ENCODE data around the gene GULP1. TPM values are rescaled to one million over a fixed set of nuclear protein-coding genes. Genes with fewer than 3 reads are reported as not detected.
A peak's percentile ranks its signal among the peaks of the same experiment; 100 is the strongest.
"Not testable (repeated sequence)": the region's sequence is repeated elsewhere in the genome, so short reads cannot be mapped to it uniquely, and the experiment has no call there.

The GULP1 gene
- total and polyA plus RNA-seq, 9 donors, result 15.0 to 32.8 (median 21.8) TPM

DNA sequence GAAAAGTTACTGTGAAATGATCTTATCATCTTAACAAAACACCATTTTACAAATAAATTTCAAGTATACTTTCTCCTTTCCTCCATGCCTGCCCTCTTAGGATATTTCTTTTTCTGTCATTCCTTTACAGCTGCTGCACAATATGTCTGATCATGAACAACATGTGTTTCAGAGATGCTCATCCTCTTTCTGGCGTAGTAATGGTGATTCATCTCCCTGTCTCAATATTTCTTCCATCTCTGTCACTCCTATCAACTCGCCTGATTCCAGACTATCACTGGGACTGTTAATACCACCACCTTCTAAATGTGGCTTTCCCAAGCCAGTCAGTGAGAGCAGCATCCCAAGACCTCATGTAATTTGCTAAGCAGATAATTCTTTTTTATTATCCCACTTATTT, 290.5 kb downstream of the GULP1 start:
- Histone ChIP-seq H3K9me3 (replicated peaks; ENCODE audit: control insufficient read depth, low read depth, low read length) (no peaks in the 10 kb centered on the region), H3K36me3 (ENCODE audit: control insufficient read depth, insufficient read depth, low read length) (no peaks in the 10 kb centered on the region), H3K4me3 (ENCODE audit: low read length) (no peak overlapping the region), H3K27me3 (ENCODE audit: control insufficient read depth, insufficient read depth, low read length) (no peaks in the 10 kb centered on the region), H3K4me1 (ENCODE audit: control insufficient read depth, insufficient read depth, low read length) (no peaks in the 10 kb centered on the region), H3K27ac (ENCODE audit: low read length) (no peak overlapping the region)
- DNase-seq, result no peak
- 100% methylated on average over 2 of the region's 2 CpGs for WGBS (ENCODE audit: insufficient coverage)

DNA sequence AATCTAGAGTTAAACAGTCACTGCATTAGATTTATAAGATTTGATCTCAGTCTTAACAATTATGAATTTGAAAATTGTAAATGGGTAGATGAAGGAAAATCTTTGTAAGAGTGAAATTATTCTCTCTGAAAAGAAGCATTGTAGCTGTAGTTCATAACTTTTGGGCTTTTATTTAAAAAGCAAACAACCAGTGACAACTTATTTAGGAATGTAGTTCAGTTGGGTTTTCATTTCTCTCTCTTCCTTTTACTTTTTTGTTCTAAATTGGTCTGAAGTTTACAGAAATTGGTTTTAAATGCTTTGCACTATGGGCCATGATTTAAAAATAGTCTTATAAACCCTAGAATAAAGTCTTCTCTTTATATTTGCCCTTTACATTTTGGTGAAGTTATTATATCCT, 296.6 kb downstream of the GULP1 start:
- DNase-seq, result no peak
- no peaks in the 10 kb centered on the region for H3K9me3 ChIP-seq (replicated peaks; ENCODE audit: control insufficient read depth, low read depth, low read length)
- no peaks in the 10 kb centered on the region for H3K4me1 ChIP-seq (ENCODE audit: control insufficient read depth, insufficient read depth, low read length)
- H3K27ac ChIP-seq (ENCODE audit: low read length), result no peak overlapping the region
- no peak overlapping the region for H3K4me3 ChIP-seq (ENCODE audit: low read length)
- H3K27me3 ChIP-seq (ENCODE audit: control insufficient read depth, insufficient read depth, low read length), result no peaks in the 10 kb centered on the region
- H3K36me3 ChIP-seq (ENCODE audit: control insufficient read depth, insufficient read depth, low read length), result no peaks in the 10 kb centered on the region

DNA sequence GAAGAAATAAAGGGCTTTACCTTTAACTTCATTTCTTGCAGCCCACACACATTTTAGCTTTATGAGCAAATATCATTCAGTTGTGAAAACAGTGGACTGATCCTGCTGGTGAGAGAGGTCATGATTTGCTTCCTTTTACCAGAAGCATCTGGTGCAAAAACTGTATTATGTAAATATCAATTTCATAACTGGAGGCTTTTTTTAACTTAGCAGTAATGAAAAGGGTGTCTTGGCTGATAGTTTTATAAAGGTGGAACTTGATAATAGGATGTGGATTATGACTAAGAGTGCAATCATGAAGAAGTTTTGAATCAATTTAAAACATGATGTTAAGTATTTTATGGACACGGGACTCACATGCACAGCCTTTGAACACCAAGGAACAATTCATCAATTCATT, 304.4 kb downstream of the GULP1 start:
- WGBS (ENCODE audit: insufficient coverage), result no CpG with 5 or more reads among the region's 1 CpG
- no peaks in the 10 kb centered on the region for H3K4me1 ChIP-seq (ENCODE audit: control insufficient read depth, insufficient read depth, low read length)
- no peaks in the 10 kb centered on the region for H3K9me3 ChIP-seq (replicated peaks; ENCODE audit: control insufficient read depth, low read depth, low read length)
- H3K27me3 ChIP-seq (ENCODE audit: control insufficient read depth, insufficient read depth, low read length), result no peaks in the 10 kb centered on the region
- no peaks in the 10 kb centered on the region for H3K36me3 ChIP-seq (ENCODE audit: control insufficient read depth, insufficient read depth, low read length)
- no peak overlapping the region for H3K27ac ChIP-seq (ENCODE audit: low read length)
- peak; percentile 27 for DNase-seq
- H3K4me3 ChIP-seq (ENCODE audit: low read length), result no peak overlapping the region

DNA sequence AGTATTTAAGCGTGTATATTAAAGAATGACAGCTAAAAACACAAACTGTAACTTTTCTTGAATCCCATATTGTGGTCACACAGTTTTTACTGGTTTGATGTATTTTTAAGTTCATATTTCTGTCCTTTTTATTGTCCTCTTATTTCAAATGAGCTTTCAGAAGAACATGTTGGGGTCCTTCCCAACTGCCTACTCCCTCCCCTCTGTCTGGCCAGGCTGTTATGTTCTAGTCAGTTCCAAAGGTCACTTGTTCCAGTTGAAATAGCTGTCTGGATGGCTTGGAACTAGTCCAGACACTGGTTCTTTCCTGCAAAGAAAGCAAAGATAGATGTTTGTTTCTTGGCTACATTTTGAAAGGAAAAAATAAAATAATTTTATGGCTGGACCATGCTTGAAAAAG, 306.9 kb downstream of the GULP1 start:
- H3K9me3 ChIP-seq (replicated peaks; ENCODE audit: control insufficient read depth, low read depth, low read length), result no peaks in the 10 kb centered on the region
- no peaks in the 10 kb centered on the region for H3K36me3 ChIP-seq (ENCODE audit: control insufficient read depth, insufficient read depth, low read length)
- peak; percentile 65 for DNase-seq
- no peak overlapping the region for H3K4me3 ChIP-seq (ENCODE audit: low read length)
- H3K27me3 ChIP-seq (ENCODE audit: control insufficient read depth, insufficient read depth, low read length), result no peaks in the 10 kb centered on the region
- H3K4me1 ChIP-seq (ENCODE audit: control insufficient read depth, insufficient read depth, low read length), result no peaks in the 10 kb centered on the region
- no CpG with 5 or more reads among the region's 1 CpG for WGBS (ENCODE audit: insufficient coverage)
- H3K27ac ChIP-seq (ENCODE audit: low read length), result no peak overlapping the region

DNA sequence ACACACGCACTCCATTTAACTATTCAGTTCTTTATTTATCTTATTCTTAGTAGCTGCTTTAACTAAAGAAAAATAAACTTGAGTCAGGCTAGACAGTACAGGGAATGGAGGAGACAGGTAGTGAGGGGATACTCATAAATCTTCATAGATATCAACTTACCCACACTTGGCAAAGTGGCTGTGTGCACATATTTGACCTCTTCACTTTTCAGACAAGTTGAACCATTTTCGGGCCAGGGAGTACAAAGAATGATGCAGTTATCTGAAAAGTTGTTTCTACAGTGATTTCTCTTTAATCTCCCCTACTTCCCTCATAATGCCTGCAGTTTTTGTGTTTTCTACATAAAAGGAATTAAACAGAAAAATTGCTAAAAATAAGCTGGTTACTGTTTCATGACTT, 307.5 kb downstream of the GULP1 start:
- Histone ChIP-seq H3K36me3 (ENCODE audit: control insufficient read depth, insufficient read depth, low read length) (no peaks in the 10 kb centered on the region), H3K9me3 (replicated peaks; ENCODE audit: control insufficient read depth, low read depth, low read length) (no peaks in the 10 kb centered on the region), H3K4me3 (ENCODE audit: low read length) (no peak overlapping the region), H3K4me1 (ENCODE audit: control insufficient read depth, insufficient read depth, low read length) (no peaks in the 10 kb centered on the region), H3K27me3 (ENCODE audit: control insufficient read depth, insufficient read depth, low read length) (no peaks in the 10 kb centered on the region), H3K27ac (ENCODE audit: low read length) (peak overlapping the region; percentile 8)
- WGBS (ENCODE audit: insufficient coverage), result no CpG with 5 or more reads among the region's 2 CpGs
- peak; percentile 15 for DNase-seq

DNA sequence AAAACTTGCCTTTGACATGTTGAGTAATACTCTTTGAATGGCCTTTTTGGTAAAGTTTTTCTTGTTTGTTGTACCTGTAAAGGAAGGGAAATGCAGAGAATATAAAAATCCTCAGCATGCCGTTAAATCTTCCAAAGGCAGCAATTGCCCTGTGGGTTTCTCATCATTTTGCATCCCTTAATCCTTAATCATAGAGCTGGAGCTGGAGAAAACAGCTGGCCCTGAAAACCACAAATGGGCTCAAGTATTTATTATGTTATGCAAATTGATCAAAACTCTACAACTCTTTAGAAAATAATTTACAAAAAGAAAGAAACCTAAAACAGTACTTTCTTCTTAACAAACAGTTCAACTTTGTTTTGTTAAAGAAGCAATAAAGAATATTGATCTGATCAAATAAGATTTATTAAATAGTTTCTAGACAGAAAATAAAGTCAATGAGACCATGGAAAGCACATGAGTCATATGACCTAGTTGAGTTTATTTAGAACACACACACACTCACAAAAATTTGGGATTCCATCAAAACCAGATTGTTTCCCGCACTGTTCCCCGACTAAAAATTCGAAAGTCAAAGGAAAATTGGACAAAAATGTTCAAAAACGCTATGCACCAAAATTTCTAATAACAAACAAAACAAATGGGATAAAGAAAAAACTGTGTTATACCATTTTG, 309.0 kb downstream of the GULP1 start:
- DNase-seq, result no peak
- Histone ChIP-seq H3K27me3 (ENCODE audit: control insufficient read depth, insufficient read depth, low read length) (no peaks in the 10 kb centered on the region), H3K4me1 (ENCODE audit: control insufficient read depth, insufficient read depth, low read length) (no peaks in the 10 kb centered on the region), H3K4me3 (ENCODE audit: low read length) (no peak overlapping the region), H3K27ac (ENCODE audit: low read length) (no peak overlapping the region), H3K36me3 (ENCODE audit: control insufficient read depth, insufficient read depth, low read length) (no peaks in the 10 kb centered on the region), H3K9me3 (replicated peaks; ENCODE audit: control insufficient read depth, low read depth, low read length) (no peaks in the 10 kb centered on the region)
- WGBS (ENCODE audit: insufficient coverage), result no CpG with 5 or more reads among the region's 5 CpGs

DNA sequence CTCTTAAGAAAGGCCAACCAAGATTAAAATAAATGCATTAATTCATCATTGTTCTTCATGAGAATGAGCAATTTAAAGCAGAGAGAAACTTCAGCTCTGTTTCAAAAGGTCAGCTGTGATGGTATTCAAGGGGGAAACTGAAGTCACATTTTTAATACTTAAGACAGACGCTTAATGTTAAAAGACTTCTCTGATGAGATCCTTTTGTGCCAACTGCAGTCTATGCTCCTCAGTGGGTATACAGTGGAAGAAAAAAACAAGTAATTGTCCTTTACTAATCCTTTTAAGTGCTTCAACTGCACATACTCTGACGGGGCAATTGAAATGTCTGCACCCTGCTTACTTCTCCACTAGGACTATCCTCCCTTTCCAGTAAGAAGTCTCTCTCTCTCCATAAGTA, 309.7 kb downstream of the GULP1 start:
- H3K4me3 ChIP-seq (ENCODE audit: low read length), result no peak overlapping the region
- no CpG with 5 or more reads among the region's 2 CpGs for WGBS (ENCODE audit: insufficient coverage)
- no peak overlapping the region for H3K27ac ChIP-seq (ENCODE audit: low read length)
- no peak for DNase-seq
- no peaks in the 10 kb centered on the region for H3K27me3 ChIP-seq (ENCODE audit: control insufficient read depth, insufficient read depth, low read length)
- H3K36me3 ChIP-seq (ENCODE audit: control insufficient read depth, insufficient read depth, low read length), result no peaks in the 10 kb centered on the region
- H3K4me1 ChIP-seq (ENCODE audit: control insufficient read depth, insufficient read depth, low read length), result no peaks in the 10 kb centered on the region
- H3K9me3 ChIP-seq (replicated peaks; ENCODE audit: control insufficient read depth, low read depth, low read length), result no peaks in the 10 kb centered on the region

DNA sequence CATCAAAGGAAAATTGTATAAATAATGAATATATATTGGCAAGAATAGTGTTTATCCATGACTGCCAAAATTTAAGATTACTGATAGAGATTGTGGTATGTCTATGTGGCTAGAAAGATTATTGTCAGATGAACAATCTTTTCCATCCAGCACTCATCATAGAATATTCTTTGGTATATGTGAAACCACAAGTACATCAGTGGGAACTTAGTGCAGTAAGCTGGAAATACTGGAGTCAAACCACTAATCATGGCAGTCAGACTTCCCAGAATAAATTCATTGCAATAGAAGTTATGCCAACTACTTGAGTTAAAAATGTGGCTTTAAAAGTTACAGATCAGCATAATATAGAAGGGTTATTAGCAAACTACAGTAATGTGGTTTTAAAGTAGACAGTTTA, 310.3 kb downstream of the GULP1 start:
- no peaks in the 10 kb centered on the region for H3K27me3 ChIP-seq (ENCODE audit: control insufficient read depth, insufficient read depth, low read length)
- DNase-seq, result no peak
- no peaks in the 10 kb centered on the region for H3K9me3 ChIP-seq (replicated peaks; ENCODE audit: control insufficient read depth, low read depth, low read length)
- no peaks in the 10 kb centered on the region for H3K36me3 ChIP-seq (ENCODE audit: control insufficient read depth, insufficient read depth, low read length)
- H3K4me1 ChIP-seq (ENCODE audit: control insufficient read depth, insufficient read depth, low read length), result no peaks in the 10 kb centered on the region
- H3K27ac ChIP-seq (ENCODE audit: low read length), result no peak overlapping the region
- no peak overlapping the region for H3K4me3 ChIP-seq (ENCODE audit: low read length)

DNA sequence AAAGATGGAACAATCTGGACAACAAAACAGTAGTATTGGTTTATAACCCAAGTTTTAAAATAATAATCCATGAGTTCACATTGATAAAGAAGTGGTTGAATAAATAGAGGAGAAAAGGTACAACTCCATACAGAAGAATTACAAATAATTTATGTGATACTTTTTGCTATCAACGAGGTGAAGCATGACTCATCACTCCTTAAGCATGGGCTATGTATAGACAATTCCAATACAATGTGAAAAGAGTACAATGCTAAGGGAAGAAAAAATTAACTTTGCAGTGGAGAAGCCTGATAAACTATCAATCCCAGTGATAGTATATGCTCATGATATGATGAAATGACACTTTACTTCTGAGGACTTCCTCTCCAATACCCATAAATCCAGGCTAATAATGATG, 312.9 kb downstream of the GULP1 start:
- no peaks in the 10 kb centered on the region for H3K36me3 ChIP-seq (ENCODE audit: control insufficient read depth, insufficient read depth, low read length)
- no peak for DNase-seq
- no peaks in the 10 kb centered on the region for H3K9me3 ChIP-seq (replicated peaks; ENCODE audit: control insufficient read depth, low read depth, low read length)
- H3K27ac ChIP-seq (ENCODE audit: low read length), result no peak overlapping the region
- H3K4me1 ChIP-seq (ENCODE audit: control insufficient read depth, insufficient read depth, low read length), result no peaks in the 10 kb centered on the region
- no peak overlapping the region for H3K4me3 ChIP-seq (ENCODE audit: low read length)
- no peaks in the 10 kb centered on the region for H3K27me3 ChIP-seq (ENCODE audit: control insufficient read depth, insufficient read depth, low read length)
- WGBS (ENCODE audit: insufficient coverage), result no CpG with 5 or more reads among the region's 1 CpG

DNA sequence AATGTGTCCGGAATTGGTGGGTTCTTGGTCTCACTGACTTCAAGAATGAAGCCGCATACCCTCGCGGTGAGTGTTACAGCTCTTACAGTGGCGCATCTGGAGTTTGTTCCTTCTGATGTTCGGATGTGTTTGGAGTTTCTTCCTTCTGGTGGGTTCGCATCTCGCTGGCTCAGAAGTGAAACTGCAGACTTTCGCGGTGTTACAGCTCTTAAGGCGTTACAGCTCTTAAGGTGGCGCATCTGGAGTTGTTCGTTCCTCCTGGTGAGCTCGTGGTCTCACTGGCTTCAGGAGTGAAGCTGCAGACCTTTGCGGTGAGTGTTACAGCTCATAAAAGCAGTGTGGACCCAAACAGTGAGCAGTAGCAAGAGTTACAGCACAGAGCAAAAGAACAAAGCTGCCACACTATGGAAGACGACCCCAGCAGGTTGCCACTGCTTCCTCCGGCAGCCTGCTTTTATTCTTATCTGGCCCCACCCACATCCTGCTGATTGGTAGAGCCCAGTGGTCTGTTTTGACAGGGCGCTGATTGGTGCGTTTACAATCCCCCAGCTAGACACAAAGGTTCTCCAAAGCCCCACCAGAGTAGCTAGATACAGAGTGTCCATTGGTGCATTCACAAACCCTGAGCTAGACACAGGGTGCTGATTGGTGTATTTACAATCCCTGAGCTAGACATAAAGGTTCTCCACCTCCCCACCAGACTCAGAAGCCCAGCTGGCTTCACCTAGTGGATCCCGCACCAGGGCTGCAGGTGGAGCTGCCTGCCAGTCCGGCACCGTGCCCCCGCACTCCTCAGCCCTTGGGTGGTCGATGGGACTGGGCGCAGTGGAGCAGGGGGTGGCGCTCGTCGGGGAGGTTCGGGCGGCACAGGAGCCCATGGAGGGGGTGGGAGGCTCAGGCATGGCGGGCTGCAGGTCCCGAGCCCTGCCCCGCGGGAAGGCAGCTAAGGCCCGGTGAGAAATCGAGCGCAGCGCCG, 314.2 kb downstream of the GULP1 start:
- not testable (repeated sequence) for H3K4me3 ChIP-seq (ENCODE audit: low read length); DNase-seq; H3K4me1 ChIP-seq (ENCODE audit: control insufficient read depth, insufficient read depth, low read length); H3K27me3 ChIP-seq (ENCODE audit: control insufficient read depth, insufficient read depth, low read length); H3K27ac ChIP-seq (ENCODE audit: low read length); H3K9me3 ChIP-seq (replicated peaks; ENCODE audit: control insufficient read depth, low read depth, low read length); H3K36me3 ChIP-seq (ENCODE audit: control insufficient read depth, insufficient read depth, low read length)
- 92% methylated on average over 15 of the region's 39 CpGs for whole genome bisulfite sequencing (ENCODE audit: insufficient coverage)

All from muscle of leg (tissue), 11 donors.